SHP77 (cell line): ENCODE results near the gene THAP7.
"Not testable (repeated sequence)": the region's sequence is repeated elsewhere in the genome, so short reads cannot be mapped to it uniquely, and the experiment has no call there.

Experiments
- DNase-seq, 2 experiments: peaks; one replicate each; lab custom pipeline; 2025; lab: John Stamatoyannopoulos, UW

THAP7 gene

DNA sequence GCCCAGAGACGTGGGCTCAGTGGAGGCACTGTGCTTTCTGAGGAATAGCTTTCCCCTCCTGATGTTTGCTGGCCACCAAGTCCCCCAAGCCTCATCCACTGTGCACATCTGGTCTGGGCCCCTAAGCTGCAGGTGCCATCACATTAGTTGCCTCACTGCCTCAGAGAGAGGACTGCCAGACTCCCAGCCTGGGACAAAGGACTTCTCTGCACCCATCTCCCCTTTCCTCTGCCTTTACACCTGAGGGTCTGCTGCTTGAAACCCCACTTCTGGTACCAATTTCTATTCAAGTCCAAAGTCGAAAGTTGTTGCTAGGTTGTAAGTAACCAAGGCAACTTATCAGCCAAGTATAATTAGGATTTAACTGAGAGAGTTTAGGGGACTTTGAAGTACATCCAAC is 23.5 kb downstream of the THAP7 start:
- DNase-seq = no peak

DNA sequence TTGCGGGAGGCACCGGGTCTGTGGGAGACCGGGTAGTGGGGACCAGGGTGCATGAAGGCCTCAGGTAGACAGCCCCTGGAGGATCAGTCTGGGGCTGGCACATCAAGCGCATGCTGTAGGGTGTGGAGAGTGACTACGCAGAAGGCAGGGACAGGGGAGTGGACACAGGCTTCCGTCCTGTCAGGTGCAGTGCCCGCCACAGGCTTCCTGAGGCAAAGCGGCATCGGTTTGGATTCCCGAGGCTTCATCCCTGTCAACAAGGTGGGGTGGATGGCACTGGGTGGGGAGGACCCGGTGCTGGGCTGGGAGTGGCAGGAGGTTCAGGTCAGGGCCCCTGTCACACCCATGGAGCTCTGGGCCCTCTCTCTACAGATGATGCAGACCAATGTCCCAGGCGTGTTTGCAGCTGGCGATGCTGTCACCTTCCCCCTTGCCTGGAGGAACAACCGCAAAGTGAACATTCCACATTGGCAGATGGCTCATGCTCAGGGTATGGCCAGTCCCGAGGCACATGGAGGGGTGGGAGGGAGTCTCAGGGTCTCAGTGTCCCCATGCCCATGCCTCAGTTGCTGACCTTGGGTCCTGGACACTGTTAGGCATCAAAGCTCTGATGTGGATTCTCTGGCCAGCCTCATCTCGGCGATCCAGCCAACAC is 24.3 kb downstream of the THAP7 start:
- no peak for DNase-seq

DNA sequence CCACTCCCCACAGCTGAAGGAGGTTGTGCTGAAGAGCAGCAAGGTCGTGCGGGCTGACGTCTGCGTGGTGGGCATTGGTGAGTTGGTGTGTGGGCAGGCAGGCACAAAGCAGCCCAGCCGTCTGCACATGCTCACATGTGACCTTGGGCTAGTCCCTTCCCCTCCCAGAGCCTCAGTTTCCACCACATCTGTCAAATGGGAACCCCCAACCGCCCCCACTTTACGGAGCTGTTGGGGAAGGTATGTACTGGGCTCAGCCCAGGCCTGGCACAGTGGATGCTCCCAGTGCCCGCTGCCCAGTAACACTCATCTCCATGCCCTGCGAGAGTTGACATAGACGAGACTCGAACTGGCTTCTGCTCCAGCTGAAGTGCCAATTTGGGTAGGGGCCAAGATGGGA is 24.9 kb downstream of the THAP7 start:
- no peak for DNase-seq

DNA sequence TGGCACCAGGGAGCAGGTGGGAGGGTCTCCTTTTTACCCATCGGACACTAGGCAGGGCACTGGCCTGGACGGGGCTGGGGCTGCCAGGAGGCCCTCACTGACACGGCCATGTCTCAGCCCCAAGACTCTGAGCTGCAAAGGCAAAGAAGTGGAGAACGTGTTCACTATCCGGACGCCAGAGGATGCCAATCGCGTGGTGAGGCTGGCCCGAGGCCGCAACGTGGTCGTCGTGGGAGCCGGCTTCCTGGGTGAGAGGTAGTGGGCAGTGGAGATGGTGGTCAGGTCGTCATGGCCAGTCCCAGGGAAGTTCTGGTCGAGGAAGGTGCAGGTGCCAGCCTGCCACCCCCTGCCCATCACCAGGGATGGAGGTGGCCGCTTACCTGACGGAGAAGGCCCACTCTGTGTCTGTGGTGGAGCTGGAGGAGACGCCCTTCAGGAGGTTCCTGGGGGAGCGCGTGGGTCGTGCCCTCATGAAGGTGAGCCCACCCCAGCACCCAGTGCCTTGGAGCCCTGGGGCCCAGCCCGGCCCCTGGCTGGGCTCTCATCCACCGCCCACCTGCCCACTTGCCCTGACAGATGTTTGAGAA is 25.5 kb downstream of the THAP7 start:
- DNase-seq = no peak

DNA sequence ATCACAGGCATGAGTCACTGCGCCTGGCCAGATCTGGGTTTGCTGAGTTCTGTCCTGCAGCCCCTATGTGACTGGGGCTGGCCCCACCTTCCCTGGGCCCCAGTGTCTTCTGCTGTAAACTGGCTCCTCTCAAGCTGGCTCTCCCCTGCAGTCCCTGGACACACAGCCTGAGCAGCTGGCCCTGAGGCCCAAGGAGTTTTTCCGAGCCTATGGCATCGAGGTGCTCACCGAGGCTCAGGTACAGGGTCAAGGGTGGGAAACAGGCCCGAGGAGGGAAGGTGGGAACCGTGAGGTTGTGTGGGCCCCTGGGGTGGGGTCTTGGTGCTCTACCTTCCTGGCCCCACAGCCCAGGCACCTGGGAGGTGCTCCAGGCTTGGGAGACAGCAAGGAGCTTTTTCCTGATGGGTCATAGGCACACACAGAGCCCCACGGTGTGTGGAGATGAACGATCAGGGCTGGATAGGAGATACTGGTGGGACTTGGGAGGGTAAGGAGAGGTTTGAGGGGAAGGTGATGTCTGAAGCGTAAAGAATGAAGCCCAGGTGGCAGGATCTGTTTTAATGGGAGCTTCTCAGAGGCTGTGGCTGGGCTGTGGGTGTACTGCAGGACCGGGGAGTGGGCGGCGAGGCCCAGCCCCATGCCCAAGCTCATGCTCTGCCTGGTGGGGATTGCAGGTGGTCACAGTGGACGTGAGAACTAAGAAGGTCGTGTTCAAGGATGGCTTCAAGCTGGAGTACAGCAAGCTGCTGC is 26.2 kb downstream of the THAP7 start:
- DNase-seq = no peak

DNA sequence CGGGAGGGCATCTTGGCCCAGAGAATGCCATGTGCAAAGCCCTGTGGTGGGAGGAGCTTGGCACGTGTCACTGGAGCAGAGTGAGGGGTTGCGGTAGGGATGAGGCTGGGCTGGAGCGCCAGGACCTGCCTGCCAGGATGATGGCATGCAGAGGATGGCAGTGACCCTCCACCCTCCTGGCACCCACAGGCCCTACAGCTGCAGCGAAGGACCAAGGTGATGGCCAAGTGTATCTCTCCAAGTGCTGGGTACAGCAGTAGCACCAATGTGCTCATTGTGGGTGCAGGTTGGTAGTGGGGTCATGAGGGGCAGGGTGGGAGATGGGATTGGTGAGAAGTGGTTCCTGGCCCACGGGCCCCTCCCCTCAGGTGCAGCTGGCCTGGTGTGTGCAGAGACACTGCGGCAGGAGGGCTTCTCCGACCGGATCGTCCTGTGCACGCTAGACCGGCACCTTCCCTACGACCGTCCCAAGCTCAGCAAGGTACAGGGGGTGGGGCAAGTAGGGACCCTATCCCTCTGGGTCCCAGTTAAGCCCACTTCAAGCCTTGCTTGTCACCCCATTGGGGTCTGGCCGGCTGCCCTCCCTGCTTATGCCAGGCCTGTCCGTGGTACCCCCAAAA is 27.5 kb downstream of the THAP7 start:
- DNase-seq = no peak

DNA sequence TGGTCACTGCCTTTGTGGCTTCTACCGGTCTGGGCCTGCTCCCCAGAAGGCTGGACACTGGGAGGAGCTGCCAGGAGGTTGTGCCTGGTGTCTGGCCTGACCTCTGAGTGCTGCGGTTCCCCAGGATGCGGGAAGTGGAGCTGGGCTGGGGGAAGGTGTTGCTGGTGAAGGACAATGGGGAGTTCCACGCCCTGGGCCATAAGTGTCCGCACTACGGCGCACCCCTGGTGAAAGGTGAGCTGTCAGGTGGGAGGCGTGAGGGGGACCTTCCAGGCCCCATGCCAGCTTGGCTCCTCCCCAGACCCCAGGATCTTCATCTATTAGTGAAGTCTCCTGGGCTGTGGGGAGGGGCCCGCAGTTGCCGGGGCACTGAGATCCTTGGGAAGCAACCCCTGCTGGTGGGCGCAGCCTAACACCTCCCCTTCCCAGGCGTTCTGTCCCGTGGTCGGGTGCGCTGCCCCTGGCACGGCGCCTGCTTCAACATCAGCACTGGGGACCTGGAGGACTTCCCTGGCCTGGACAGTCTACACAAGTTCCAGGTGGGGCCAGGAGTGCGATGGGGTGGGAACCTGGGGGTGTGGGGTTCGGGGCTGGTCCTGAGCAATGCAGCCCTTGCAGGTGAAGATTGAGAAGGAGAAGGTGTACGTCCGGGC is 28.2 kb downstream of the THAP7 start:
- no peak for DNase-seq

DNA sequence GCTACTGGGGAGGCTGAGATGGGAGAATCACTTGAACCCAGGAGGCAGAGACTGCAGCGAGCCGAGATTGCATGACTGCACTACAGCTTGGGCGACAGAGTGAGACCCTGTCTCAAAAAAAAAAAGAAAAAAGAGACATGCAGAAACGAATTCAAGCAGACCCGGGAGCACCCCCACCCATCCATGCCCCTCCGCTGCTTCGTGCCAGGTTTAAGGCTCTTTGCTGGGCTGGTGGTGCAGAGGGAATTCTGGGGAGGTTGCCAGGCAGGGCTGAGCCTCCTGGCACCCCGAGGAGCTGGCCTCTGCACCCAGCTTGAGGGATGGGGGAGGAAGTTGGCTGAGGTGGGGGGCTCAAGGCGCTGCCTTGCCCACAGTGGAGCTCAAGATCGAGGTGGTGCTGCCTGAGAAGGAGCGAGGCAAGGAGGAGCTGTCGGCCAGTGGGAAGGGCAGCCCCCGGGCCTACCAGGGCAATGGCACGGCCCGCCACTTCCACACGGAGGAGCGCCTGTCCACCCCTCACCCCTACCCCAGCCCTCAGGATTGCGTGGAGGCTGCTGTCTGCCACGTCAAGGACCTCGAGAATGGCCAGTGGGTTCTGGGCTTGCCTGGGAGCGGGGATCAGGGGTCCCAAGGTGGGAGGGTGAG is 28.9 kb downstream of the THAP7 start:
- DNase-seq = no peak

DNA sequence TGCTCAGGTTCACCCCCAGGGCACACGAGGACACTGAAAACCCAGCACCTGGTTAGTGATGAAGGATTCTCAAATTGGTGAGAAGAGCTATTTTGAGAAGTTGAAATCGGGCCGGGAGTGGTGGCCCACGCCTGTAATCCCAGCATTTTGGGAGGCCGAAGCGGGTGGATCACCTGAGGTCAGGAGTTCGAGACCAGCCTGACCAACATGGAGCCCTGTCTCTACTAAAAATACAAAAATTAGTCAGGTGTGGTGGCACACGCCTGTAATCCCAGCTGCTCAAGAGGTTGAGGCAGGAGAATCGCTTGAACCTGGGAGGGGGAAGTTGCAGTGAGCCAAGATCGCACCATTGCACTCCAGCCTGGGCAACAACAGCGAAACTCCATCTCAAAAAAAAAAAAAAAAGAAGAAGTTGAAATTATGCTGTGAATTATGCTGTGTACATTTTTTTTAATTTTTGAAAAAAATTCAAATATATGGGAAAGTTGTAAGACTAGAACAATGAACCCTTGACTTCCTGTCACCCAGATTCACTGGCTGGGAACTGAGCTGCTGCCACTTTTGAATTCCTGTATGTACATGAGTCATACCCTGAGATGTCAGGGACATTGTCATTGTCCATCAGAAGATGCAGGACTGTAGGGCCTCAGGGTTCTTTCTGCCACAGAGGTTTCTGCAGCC is 29.8 kb downstream of the THAP7 start:
- not testable (repeated sequence) for DNase-seq

DNA sequence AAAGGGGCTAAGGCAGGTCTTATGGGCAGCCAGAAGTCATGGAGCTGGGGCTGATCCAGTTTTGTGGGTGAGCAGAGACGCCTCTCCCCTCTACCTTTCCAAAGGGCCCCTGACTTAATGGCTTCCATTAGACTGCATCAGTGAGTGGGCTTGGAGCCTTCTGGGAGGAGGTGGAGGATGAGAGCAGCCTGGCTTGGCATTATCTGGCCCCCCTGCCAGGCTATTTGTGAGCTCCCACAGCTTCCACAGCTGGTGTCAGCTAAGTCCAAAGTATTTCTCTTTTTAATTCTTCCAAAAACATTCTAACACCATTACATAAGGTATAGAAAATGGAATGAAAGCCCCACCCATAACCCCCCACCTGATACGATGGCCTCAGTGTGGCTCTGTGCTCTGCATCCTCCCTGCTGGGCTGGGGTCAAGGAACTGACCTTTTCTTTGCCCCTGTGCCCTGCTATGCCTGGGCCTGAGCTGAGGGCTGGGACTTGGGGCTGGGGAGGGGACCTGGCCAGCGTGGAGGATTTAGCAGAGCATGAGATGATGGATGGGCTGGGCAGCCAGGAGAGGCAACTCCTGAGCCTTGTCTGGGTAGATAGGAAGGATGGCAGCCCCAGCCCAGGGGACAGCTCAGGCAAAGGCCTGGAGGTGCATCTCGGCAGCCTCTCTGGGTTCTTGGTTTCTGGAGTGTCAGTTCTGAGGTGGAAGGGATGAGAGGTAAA is 30.8 kb downstream of the THAP7 start:
- no peak for DNase-seq

DNA sequence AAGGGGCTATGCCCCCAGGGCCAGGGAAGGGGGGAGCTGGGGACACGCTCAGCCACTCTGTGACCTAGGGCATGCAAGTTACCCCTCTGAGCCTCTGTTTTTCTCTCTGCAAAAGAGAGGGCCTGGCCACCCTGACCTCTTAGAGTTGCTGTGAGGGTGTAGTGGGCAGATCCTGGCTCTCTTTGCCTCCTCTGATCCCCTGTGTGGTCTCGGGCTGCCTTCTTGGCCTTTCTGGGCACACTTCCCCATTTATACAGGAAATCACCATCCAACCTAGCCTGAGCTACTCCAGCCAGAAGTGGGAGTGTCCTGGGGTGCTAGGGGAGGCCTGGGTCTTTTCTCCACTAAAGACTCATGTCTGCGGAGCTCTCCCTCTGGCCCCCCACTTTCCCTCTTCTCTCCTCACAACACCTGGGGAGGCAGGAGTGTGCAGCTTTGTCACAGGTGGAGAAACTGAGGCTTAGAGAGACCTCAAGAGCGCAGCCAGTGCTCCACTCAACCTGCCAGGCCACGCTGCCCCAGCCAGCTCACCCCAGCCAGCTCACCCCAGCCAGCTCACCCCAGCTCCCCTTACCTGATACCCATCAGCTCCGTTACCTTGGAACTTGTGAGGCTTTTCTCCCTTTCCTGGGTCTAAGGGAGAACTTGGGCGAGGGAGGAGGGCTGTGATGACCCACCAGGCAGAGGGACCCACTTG is 33.5 kb downstream of the THAP7 start:
- no peak for DNase-seq

DNA sequence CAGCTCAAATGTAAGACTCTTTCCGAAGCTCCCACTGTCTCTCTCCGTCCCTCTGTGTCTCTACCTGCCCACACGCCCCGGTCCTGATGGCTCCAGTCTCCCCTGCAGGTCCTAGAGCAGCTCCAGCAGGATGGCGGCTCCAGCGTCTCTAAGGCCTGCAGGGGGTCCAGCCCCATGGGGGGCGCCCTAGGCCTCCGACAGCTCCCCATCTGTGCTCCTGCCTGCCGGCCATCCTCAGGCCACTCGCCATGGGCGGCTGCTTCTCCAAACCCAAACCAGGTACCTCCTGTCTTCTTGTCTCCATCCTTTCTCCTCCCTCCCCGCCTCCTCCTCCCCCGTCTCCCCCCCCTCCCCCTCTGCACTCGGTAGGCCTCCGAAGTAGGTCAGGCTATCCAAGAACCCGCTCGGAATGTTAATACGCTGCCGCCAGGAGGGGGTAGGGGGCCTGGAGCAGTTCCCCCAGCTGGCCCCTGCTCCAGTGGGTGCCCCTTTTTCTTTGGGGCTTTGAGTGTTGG is 34.2 kb downstream of the THAP7 start:
- no peak for DNase-seq

DNA sequence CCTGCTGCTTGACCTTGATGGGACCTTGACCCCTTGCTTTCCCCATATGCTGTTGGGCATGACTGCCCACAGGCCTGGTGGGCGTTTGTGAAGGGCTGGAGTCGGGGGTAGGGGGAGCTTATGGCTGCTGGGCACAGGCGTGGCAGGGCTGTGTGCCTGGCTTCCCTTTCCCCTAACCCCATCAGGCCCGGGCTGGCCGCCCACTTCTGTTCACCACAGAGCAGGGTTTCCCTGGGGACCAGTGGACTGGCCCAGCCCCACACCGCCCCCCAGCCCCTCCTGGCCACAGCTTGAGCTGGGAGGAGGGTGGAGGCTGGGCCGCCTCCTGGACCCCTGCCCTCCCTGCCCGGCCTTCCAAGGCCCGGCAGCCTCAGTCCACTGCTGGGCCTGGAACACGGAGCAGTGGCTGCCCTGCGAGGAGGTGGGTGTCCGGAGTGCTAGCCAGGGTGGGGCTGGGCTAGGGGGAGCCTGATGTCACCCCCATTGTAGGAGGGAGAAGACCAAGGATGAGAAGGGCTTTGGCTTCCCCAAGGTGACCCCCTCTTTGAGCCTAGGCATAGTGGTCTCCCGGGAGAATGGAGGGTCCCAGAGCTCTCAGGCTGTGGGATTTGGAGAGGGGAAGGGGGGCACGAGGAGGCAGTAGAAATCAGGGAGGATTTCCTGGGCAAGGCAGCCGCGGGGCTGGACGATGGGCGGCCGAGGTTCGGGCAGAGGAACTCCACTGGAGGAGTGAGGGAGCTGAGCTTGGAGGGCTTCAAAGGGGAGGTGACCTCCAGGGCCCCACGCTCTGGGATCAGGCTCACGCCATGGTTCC is 34.8 kb downstream of the THAP7 start, which contains the start of gene AIFM3:
Gene AIFM3, plus strand, starts transcription at position 373 of the 814 bp plus-strand sequence. CDS start 690 bp downstream, outside the sequence.
- no peak for DNase-seq

DNA sequence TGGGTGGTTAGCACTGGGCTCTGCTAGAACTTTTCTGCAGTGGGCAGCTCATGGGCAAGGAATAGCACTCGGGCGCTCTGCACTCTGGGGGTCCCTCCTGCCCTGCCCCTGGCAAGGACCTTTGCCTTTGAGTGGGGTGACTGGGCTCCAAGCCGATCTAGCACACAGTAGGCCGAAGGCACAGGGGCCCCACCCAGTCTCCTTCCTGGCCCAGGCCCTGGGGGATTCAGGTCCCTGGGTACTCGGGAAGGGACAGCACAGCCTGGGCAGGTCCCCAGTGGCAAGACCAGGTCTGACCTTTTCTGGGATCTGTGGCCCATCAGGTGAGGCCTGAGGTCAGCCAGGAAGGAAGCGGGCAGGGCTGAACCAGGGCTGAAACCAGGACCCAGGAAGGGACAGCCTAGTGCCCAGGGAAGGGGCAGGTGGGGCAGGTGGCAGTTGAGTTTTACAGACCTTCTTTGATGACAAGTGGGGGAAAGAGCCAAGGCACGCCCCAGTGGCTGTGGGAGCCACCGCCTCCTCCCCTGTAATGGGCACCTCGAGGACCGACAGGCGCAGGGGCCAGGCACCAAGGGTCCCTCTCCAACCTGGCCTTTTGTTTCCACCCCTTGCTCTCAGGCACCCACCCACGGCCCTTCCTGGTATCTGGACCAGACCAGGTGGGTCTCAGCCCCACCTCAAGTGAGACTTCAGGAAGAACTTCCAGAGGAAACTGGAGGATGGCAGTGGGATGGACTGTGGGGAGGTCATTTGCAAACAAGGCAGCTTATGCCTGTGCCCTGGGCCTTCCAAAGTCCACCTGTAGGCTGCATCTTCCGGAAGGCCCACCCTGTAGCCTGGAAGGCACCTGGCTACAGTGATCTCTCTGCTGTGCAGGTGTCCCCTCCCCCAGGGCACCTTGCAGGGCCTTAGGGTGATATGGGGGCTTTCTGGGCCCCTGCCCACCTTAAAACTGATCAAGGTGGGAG is 35.7 kb downstream of the THAP7 start:
- DNase-seq = no peak

DNA sequence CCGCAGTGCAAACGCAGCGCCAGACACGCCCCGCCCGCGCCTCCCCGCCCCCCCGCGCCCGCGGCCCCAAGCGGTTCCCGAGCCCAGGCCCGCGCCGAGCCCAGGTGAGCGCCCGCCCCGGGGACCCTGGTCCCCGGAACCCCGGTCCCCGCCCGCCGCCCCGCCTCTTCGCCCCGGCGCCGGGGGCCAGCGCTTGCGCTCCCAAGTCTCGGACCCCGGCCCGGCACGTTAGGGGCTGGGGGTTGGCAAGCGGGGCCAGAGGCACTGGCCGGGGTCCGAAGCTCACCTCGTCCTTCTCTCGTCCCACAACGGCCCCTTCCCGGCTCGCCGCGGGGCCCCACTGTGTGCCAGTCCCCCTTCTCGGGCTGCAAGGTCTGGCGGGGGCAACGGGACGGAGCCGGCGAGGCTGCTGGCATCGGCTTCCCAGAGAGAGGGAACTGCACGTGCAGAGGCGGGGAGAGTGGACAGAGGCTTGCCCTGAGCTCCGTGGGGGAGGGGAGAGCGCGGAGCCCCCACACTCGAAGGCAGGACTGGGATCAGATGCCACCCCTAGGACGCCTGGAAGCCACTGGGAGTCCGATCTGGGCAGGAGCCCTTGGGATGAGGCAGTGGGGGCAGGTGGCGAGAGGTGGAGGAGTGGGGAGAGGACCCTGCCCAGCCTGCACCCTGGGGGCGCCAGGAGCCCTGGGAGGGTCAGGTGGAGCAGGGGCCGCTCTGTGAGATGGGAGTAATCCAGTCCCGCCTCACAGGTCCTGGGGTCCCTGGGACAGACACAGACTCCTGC is 36.6 kb downstream of the THAP7 start:
- no peak for DNase-seq

DNA sequence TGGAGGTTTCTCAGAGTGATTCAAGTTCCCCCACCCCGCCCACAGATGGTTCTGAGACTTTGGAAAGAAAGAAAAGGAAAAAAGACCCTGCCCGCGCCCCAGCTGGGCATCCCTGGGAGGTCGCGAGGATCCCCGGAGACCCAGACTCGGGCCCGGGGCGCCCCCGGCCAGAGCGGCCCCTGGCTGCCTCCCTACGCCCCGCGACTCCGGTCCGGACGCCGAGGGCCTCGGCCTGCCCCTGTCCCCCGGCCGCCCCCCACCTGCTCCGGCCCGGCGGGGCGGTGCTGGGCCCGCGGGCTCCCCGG is 37.2 kb downstream of the THAP7 start:
- no peak for DNase-seq
